Right ventricle myocardium inferior (tissue), 1 donor: ENCODE measurements around the gene PSME3. TPM values are rescaled to one million over a fixed set of nuclear protein-coding genes. Genes with fewer than 3 reads are reported as not detected.

Experiments used
- ATAC-seq: fragments of 200-7000 bp; cut with Tn5 transposase; one replicate; pipeline ENCODE4 v1.9.1; 2020; ENCODE audit warnings: mild to moderate bottlenecking, moderate library complexity
- DNase-seq: peaks from one replicate; pipeline ENCODE4 v3.0.0; 2021; ENCODE audit errors: missing footprints
- intact Hi-C: fragments of 100-400 bp; cut with DNase I; formaldehyde crosslinking; loops from one replicate; pipeline ENCODE4 v1.11.0; 2022
- microRNA-seq: library from miRNA; unstranded; fragments of <30 nt; microRNA quantifications from one replicate; pipeline ENCODE4 v1.2.0, GENCODE V29; 2020
- total RNA-seq: library from RNA; stranded (reverse); fragmentation: NEBNext Ultra II Directional; extraction: Animal tissue kit (Norgen Biotek cat#: 25700); gene quantifications from one replicate; pipeline ENCODE4 v1.2.1, GENCODE V29; 2021
- donor health status: DM: no; HTN: yes; CAD: no; lungs with severe emphysema.

PSME3 gene
- total RNA-seq, 1 donor from 2014 or later, result 69.0 TPM

DNA sequence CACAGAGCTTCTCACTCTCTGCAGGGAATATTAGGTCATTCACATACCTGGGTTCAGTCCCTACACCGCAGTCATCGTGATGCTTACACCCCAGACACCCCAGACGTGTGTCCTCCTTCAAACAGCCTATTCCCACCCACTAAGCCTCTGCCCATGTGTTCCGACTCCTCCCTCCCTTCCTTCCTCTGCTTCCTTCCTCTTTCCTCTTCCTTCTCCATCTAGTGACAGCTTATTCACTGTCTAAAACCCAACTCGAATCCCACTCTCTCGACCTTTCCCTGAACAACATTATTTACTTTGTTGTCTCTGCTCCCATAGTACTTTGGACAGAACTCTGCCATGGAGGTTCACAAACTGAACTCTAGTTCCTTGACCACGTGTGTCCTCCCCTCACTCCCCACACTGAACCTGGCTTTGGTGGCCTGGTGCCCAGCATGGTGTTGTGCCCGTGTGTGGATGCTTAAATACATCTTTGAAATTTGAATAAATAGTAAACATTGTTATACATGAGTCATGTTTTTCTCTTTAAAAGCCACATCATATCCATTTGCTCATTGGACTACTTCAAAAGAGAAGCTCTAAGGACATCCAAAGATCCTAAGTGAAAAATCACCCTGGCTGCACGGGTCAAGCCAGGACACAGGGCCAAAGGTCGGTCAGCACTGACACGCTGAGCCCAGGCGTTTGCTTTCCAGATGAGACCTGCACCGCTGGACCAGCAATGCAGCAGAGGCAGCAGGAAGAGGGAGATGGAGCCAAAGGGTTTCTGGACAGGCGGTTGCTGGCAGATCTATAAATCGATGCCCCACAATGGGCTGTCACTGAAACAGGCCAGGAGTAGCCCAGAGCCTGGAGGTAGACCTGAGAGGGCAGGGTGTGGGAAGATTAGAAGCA lies 53.3 kb downstream of the PSME3 start:
- DNase-seq, result no peak
- ATAC-seq, result peak; percentile 53
- intact Hi-C loops, result no loop called here

GRCh38 chr17:42889809-42890208 lies 56.6 kb downstream of the PSME3 start:
- intact Hi-C loops, result no loop called here
- ATAC-seq, result peak; percentile 75
- no peak for DNase-seq

GRCh38 chr17:42891539-42892152 lies 58.4 kb downstream of the PSME3 start:
- intact Hi-C loops, result no loop called here
- DNase-seq (no peak), ATAC-seq (peak; percentile 93)

DNA sequence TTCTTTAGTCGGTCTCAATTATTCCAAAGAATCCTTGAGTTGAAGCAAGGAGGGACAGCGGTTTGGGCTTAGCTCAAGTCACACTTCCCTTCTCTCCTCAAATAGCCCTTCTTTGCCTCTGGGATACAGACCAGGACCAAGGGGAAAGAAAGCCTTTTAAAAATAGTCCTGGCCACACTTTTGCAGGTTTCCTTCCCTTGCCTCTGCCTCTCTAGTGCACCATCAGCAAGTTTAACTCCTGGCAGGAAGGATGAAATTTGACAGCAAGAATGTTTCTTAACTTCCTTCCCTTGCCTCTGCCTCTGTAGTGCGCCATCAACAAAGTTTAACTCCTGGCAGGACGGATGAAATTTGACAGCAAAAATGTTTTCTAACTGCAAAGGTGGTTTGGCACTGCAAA lies 60.2 kb downstream of the PSME3 start:
- DNase-seq (no peak), ATAC-seq (peak; percentile 3)
- intact Hi-C loops, result no loop called here

Small RNAs within 50 kb of the gene (microRNA-seq; reads per million reads assigned to microRNA genes)
- gene MIR6781, result not detected

Other genes with a start within 250 kb of the PSME3 start
- gene RETREG3, start 224.0 kb upstream of the PSME3 start, total RNA-seq, result 22.5 TPM
- gene TUBG1, start 223.7 kb upstream of the PSME3 start, total RNA-seq, result 54.3 TPM
- gene TUBG2, start 174.1 kb upstream of the PSME3 start, total RNA-seq, result 15.0 TPM
- gene PLEKHH3, start 156.4 kb upstream of the PSME3 start, total RNA-seq, result 26.1 TPM
- 1.5 TPM for gene CCR10, start 151.6 kb upstream of the PSME3 start, total RNA-seq
- gene CNTNAP1, start 150.9 kb upstream of the PSME3 start, total RNA-seq, result 7.3 TPM
- gene EZH1, start 88.4 kb upstream of the PSME3 start, total RNA-seq, result 44.4 TPM
- gene RAMP2, start 72.2 kb upstream of the PSME3 start, total RNA-seq, result 41.3 TPM
- gene VPS25, start 59.9 kb upstream of the PSME3 start, total RNA-seq, result 33.2 TPM
- gene WNK4, start 52.8 kb upstream of the PSME3 start, total RNA-seq, result not detected
- 72.6 TPM for gene COA3, start 34.7 kb upstream of the PSME3 start, total RNA-seq
- gene CNTD1, start 34.5 kb upstream of the PSME3 start, total RNA-seq, result 0.30 TPM
- 74.3 TPM for gene BECN1, start 9.1 kb upstream of the PSME3 start, total RNA-seq
- gene AOC2, start 11.2 kb downstream of the PSME3 start, total RNA-seq, result 0.43 TPM
- gene AOC3, start 17.8 kb downstream of the PSME3 start, total RNA-seq, result 15.1 TPM
- gene G6PC1, start 67.4 kb downstream of the PSME3 start, total RNA-seq, result not detected
- 32.1 TPM for gene AARSD1, start 131.1 kb downstream of the PSME3 start, total RNA-seq
- 51.0 TPM for gene PTGES3L, start 146.7 kb downstream of the PSME3 start, total RNA-seq
- 10.4 TPM for gene RUNDC1, start 147.2 kb downstream of the PSME3 start, total RNA-seq
- 791 TPM for gene RPL27, start 165.0 kb downstream of the PSME3 start, total RNA-seq
- gene IFI35, start 173.4 kb downstream of the PSME3 start, total RNA-seq, result 15.9 TPM
- gene VAT1, start 189.0 kb downstream of the PSME3 start, total RNA-seq, result 90.5 TPM
- 1.5 TPM for gene RND2, start 191.8 kb downstream of the PSME3 start, total RNA-seq